Transverse colon (tissue), 4 donors: ENCODE measurements around the gene CD37. TPM values are rescaled to one million over a fixed set of nuclear protein-coding genes. Genes with fewer than 3 reads are reported as not detected.
A peak's percentile ranks its signal among the peaks of the same experiment; 100 is the strongest.

Source experiments
- DNase-seq: peaks from one replicate; pipeline ENCODE4 v3.0.0-alpha.2; 2019
- H3K27ac ChIP-seq, 4 donors: fragments of 200-600 bp; sonication (generic); 2 replicates each; pipeline ENCODE4 v1.5.1; 2016 to 2018; ENCODE audit warnings: inconsistent platforms in 4 of 4
- H3K27me3 ChIP-seq: fragments of 200-600 bp; sonication (generic); 2 replicates; pipeline ENCODE4 v1.5.1; 2017; ENCODE audit warnings: inconsistent platforms
- H3K36me3 ChIP-seq, 4 donors: fragments of 200-600 bp; sonication (generic); 2 replicates each; pipeline ENCODE4 v1.5.1; 2017 to 2019; ENCODE audit warnings: inconsistent platforms in 4 of 4
- H3K4me1 ChIP-seq, 4 donors: fragments of 200-600 bp; sonication (generic); 2 replicates each; pipeline ENCODE4 v1.5.1; 2017 to 2020; ENCODE audit warnings: inconsistent platforms in 4 of 4
- H3K4me3 ChIP-seq, 4 donors: fragments of 200-600 bp; sonication (generic); 1 replicate in 1 of 4; 2 replicates in 3 of 4; pipeline versions ENCODE4 v1.5.1 to v1.6.1; 2017 to 2019; ENCODE audit warnings: inconsistent platforms in 4 of 4
- H3K9me3 ChIP-seq, 2 donors: fragments of 200-600 bp; sonication (generic); 2 replicates each; pipeline ENCODE4 v1.5.1; 2017 to 2019; ENCODE audit warnings: inconsistent platforms in 2 of 2
- CTCF ChIP-seq, 5 experiments: fragments of 200-600 bp in 3 of 5; fragments of 450-650 bp in 2 of 5; sonication (generic) in 3 of 5; IDR thresholded peaks; 1 replicate in 2 of 5; 2 replicates in 3 of 5; pipeline ENCODE4 v1.5.1; 2016 to 2017; ENCODE audit warnings: antibody characterized with exemption in 5 of 5, inconsistent platforms in 3 of 5, mild to moderate bottlenecking in 2 of 5, moderate library complexity in 1 of 5
- EP300 ChIP-seq: sonication (generic); formaldehyde crosslinking; IDR thresholded peaks from one replicate; pipeline ENCODE4 v1.6.1; 2017; ENCODE audit warnings: antibody characterized with exemption, low read depth
- POLR2A ChIP-seq: fragments of 450-650 bp; IDR thresholded peaks from one replicate; pipeline ENCODE4 v1.6.1; 2016; ENCODE audit warnings: antibody characterized with exemption, mild to moderate bottlenecking, moderate library complexity
- POLR2AphosphoS5 ChIP-seq, 3 donors: sonication (generic); formaldehyde crosslinking; IDR thresholded peaks; one replicate each; pipeline ENCODE4 v1.6.1; 2016; ENCODE audit warnings: antibody characterized with exemption in 3 of 3
- WGBS, 2 donors: methylation state at CpG; one replicate each; pipeline ENCODE4 v1.1.5; 2018; ENCODE audit warnings: low coverage in 1 of 2; 5-methylcytosine and 5-hydroxymethylcytosine counted together
- in situ Hi-C, 4 donors: fragments of 200-750 bp; cut with MboI; loops; one replicate each; pipeline versions ENCODE4 v1.15.0 to v1.15.1; 2017; ENCODE audit warnings: low sequenced_read_pairs in 3 of 4, low pct_ligation_motif_present in 1 of 4, low pct_unique_long_range_greater_than_20kb in 1 of 4
- intact Hi-C: fragments of 100-400 bp; cut with DNase I; formaldehyde crosslinking; loops from one replicate; pipeline ENCODE4 v1.15.1; 2023; ENCODE audit warnings: low total_unique reads
- total RNA-seq, 4 donors: library from RNA; depleted of rRNA; stranded (reverse); fragments of >200 nt; gene quantifications; one replicate each; pipeline ENCODE4 v1.1.0, GENCODE V29; 2016

The CD37 gene
- total RNA-seq, 4 donors from 2014 or later = 8.5 to 24.0 (median 13.3) TPM

DNA sequence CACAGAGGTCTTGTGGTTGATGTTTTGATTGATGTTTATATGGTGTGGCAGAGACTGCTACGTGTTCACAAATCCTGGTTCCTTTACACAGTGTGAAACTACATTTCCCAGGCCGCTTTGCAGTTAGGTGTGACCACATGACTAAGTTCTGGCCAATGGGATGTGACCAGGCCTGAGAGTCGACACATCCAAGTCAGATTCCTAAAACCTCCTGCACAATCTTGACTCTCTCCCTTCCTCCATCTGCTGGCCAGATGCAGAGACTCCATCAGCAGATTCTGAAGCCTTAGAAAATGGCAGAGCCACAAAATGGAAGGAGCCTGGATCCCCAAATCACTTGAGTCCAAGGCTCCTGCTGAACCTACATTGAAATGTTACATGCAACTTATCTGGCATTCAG lies 12.6 kb downstream of the CD37 start:
- H3K4me3 ChIP-seq = no peak overlapping the region
- H3K4me1 ChIP-seq = no peaks in the 10 kb centered on the region

DNA sequence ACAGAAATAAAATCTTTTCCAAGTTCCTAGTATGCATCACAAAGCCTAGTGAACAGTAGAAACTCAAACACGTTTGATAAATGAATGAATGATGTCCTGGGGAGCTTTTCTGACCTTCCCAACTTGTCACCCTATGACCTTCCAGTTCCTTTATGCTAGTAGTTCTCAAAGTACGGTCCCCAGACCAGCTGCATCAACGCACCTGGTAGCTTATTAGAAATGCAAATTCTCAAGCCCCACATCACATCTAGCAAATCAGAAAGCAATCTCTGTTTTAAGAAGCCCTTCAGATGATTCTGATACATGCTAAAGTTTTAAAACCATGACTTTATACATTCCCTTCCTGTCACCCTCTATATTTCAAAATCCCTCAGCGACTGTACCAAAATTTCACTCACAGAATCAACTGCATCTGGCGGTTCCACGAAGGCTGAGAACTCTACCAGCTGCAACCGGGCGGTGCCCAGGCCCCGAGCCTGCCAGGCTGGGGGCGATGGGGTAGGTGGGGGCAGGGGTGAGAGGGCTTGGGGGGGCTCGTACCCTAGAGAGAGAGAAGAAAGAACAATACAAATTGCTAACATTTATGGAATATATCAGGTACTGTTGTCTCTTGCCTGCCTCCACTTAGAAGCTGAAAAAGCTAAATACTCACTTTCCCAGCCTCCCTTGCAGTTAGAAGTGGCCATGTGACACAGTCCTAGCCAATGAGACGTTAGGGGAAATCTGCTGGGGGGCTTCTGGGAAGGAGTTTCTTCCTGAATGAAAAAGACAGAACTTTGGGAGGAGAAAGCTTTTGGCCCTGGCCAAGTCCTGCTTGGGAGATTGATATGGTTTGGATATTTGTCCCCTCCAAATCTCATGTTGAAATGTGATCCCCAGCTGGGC lies 13.3 kb downstream of the CD37 start:
- Histone ChIP-seq H3K36me3 (peaks cover 0 to 4% (median 0%) of the 10 kb centered on the region in 4 donors), H3K9me3 (no peaks in the 10 kb centered on the region), H3K27ac (no peak overlapping the region), H3K27me3 (no peaks in the 10 kb centered on the region), H3K4me3 (no peak overlapping the region), H3K4me1 (no peaks in the 10 kb centered on the region)
- no peak for TF ChIP-seq CTCF (IDR thresholded peaks at IDR 0.05)
- TF ChIP-seq POLR2A = no peak
- TF ChIP-seq POLR2AphosphoS5 (IDR thresholded peaks at IDR 0.05) = no peak
- TF ChIP-seq EP300 = no peak
- no peak for DNase-seq
- WGBS, 2 donors = 82 to 87% methylated on average over 10 to 12 of the region's 12 CpGs
- in situ Hi-C loops (no loop called here), intact Hi-C loops (no loop called here)

More for the DNA sequence above, 12.6 kb downstream of the CD37 start:
- no peaks in the 10 kb centered on the region for H3K27me3 ChIP-seq
- WGBS, 2 donors = 68% methylated on average over 3 of the region's 3 CpGs; no CpG with 5 or more reads in 1 of the 2 donors
- H3K36me3 ChIP-seq = peaks cover 0 to 4% (median 0%) of the 10 kb centered on the region in 4 donors
- no peaks in the 10 kb centered on the region for H3K9me3 ChIP-seq
- in situ Hi-C loops (no loop called here), intact Hi-C loops (no loop called here)
- no peak for DNase-seq
- H3K27ac ChIP-seq = no peak overlapping the region
- TF ChIP-seq POLR2AphosphoS5 (IDR thresholded peaks at IDR 0.05) = no peak
- TF ChIP-seq POLR2A = no peak

DNA sequence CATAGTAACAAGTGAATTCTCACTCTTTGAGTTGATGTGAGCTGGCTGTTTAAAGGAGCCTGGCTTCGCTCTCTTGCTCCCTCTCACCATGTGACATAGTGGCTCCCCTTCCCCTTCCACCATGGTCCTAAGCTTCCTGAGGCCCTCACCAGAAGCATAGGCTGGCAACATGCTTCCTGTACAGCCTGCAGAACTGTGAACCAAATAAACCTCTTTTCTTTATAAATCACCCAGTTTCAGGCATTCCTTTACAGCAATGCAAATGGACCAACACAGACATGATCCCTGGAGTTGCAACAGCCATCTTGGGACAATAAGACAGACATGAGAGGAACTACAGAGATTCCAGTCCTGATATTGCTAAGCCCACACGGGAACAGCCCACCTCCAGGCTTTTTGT lies 14.4 kb downstream of the CD37 start:
- peaks cover 0 to 6% (median 0%) of the 10 kb centered on the region in 4 donors for H3K36me3 ChIP-seq
- no peak for TF ChIP-seq CTCF (IDR thresholded peaks at IDR 0.05)
- no peak for TF ChIP-seq POLR2A
- no peak for TF ChIP-seq EP300
- TF ChIP-seq POLR2AphosphoS5 (IDR thresholded peaks at IDR 0.05) = no peak
- in situ Hi-C loops = no loop called here
- no peaks in the 10 kb centered on the region for H3K9me3 ChIP-seq
- DNase-seq = no peak
- H3K27ac ChIP-seq = no peak overlapping the region
- H3K27me3 ChIP-seq = no peaks in the 10 kb centered on the region
- intact Hi-C loops = no loop called here
- no peaks in the 10 kb centered on the region for H3K4me1 ChIP-seq
- H3K4me3 ChIP-seq = no peak overlapping the region
- WGBS, 2 donors = 85% methylated on average over 2 of the region's 2 CpGs; no CpG with 5 or more reads in 1 of the 2 donors

DNA sequence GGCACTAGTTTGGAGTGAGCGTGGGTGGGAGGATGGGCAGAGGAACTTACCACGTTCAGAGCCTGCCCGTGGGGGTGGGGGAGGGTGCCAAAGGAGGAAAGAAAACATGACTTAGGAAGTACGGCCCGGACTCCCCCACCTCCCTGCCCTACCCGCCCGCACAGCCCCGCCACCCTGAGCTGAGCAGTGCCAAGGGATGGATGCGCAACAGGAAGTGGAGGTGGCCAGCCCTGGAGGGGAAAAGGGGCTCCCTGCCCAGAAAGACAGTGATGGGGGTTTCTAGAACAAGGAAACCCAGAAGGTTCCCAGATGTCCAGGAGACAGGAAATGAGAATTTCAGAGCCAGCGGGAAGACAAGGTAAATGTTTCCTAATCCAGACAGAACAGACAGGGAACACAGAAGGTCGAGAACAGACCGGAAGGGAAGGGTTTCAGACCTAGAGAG lies 20.7 kb downstream of the CD37 start:
- Histone ChIP-seq H3K4me1 (peaks cover 0 to 16% (median 3%) of the 10 kb centered on the region in 4 donors), H3K9me3 (no peaks in the 10 kb centered on the region), H3K4me3 (no peak overlapping the region), H3K27ac (peak overlapping the region in 2 of 4 donors; percentile 32 to 46), H3K36me3 (peaks cover 0 to 4% (median 0%) of the 10 kb centered on the region in 4 donors), H3K27me3 (no peaks in the 10 kb centered on the region)
- no peak for DNase-seq
- intact Hi-C loops = no loop called here
- WGBS, 2 donors = 63% methylated on average over 1 to 12 of the region's 12 CpGs
- in situ Hi-C loops = no loop called here
- no peak for TF ChIP-seq CTCF (IDR thresholded peaks at IDR 0.05)
